Activated CD4-positive, CD25-positive, alpha-beta regulatory T cell (primary cell): Measurements from ENCODE around the gene STMN3.
A peak's percentile ranks its signal among the peaks of the same experiment; 100 is the strongest.
"Not testable (repeated sequence)": the region's sequence is repeated elsewhere in the genome, so short reads cannot be mapped to it uniquely, and the experiment has no call there.

Experiments
- DNase-seq, 4 experiments: peaks; one replicate each; lab custom pipeline; 2025; lab: John Stamatoyannopoulos, UW

The STMN3 gene

GRCh38 chr20:63657260-63657936, 4.2 kb upstream of the STMN3 start:
- DNase-seq: no peak

GRCh38 chr20:63656451-63656850, 3.2 kb upstream of the STMN3 start:
- no peak for DNase-seq

- DNase-seq: no peak
These were observed 2.0 kb upstream of the STMN3 start for GRCh38 chr20:63655249-63655648.

- no peak for DNase-seq
These were observed 897 bp upstream of the STMN3 start for GRCh38 chr20:63653974-63654668.

- no peak for DNase-seq
These were observed 838 bp downstream of the STMN3 start for GRCh38 chr20:63652192-63652980.

GRCh38 chr20:63651942-63652191, 1.4 kb downstream of the STMN3 start:
- DNase-seq: no peak

GRCh38 chr20:63650486-63650885, 2.7 kb downstream of the STMN3 start:
- not testable (repeated sequence) for DNase-seq

GRCh38 chr20:63648895-63649589, 4.2 kb downstream of the STMN3 start:
- DNase-seq: no peak

GRCh38 chr20:63648190-63648589, 5.0 kb downstream of the STMN3 start:
- no peak for DNase-seq

- DNase-seq: no peak
These were observed 8.0 kb downstream of the STMN3 start for GRCh38 chr20:63645218-63645617.

GRCh38 chr20:63643946-63644345, 9.3 kb downstream of the STMN3 start:
- DNase-seq: no peak

GRCh38 chr20:63643499-63643898, 9.7 kb downstream of the STMN3 start:
- no peak for DNase-seq

GRCh38 chr20:63642527-63643247, 10.5 kb downstream of the STMN3 start:
- no peak for DNase-seq

- DNase-seq: peak; percentile 100
These were observed 11.3 kb downstream of the STMN3 start for GRCh38 chr20:63641792-63642523.

GRCh38 chr20:63641146-63641791, 12.0 kb downstream of the STMN3 start:
- DNase-seq: peak in 3 of 4 experiments; percentile 23 to 47 (median 45)

- DNase-seq: not testable (repeated sequence)
These were observed 12.5 kb downstream of the STMN3 start for GRCh38 chr20:63640686-63641085.

GRCh38 chr20:63640086-63640485, 13.1 kb downstream of the STMN3 start:
- DNase-seq: no peak

- peak in 3 of 4 experiments; percentile 38 to 83 (median 76) for DNase-seq
These were observed 13.9 kb downstream of the STMN3 start for GRCh38 chr20:63639093-63639975.
